DOHH2 (cell line): Measurements from ENCODE around the gene NDUFAF3.

ENCODE experiments used
- H3F3A ChIP-seq: fragments of 200-600 bp; sonication (generic), shearing (Covaris generic); 2 replicates; pipeline ENCODE4 v1.6.0; 2016; ENCODE audit warnings: antibody characterized with exemption, mild to moderate bottlenecking; ENCODE audit not compliant: control insufficient read depth, insufficient read depth
- H3K27ac ChIP-seq: fragments of 200-600 bp; sonication (generic); 2 replicates; pipeline ENCODE4 v1.5.1; 2014; ENCODE audit warnings: low read depth, mild to moderate bottlenecking, low read length, moderate library complexity
- H3K27me3 ChIP-seq: fragments of 200-600 bp; sonication (generic); 2 replicates; pipeline ENCODE4 v1.6.1; 2014; ENCODE audit warnings: mild to moderate bottlenecking, low read length, mixed read lengths; ENCODE audit not compliant: control insufficient read depth
- H3K36me3 ChIP-seq: fragments of 200-600 bp; sonication (generic); 2 replicates; pipeline ENCODE4 v1.6.1; 2014; ENCODE audit warnings: mild to moderate bottlenecking, low read length, moderate library complexity, mixed read lengths; ENCODE audit not compliant: control insufficient read depth
- H3K4me1 ChIP-seq: fragments of 200-600 bp; sonication (generic); 2 replicates; pipeline ENCODE4 v1.6.1; 2014; ENCODE audit warnings: mild to moderate bottlenecking, low read length, mixed read lengths; ENCODE audit not compliant: control insufficient read depth
- H3K4me2 ChIP-seq: fragments of 200-600 bp; sonication (generic); 2 replicates; pipeline ENCODE4 v1.6.0; 2014; ENCODE audit warnings: mild to moderate bottlenecking, low read length, moderate library complexity
- H3K4me3 ChIP-seq: fragments of 200-600 bp; sonication (generic); 2 replicates; pipeline ENCODE4 v1.5.1; 2014; ENCODE audit warnings: mild to moderate bottlenecking, low read length, mixed read lengths
- H3K79me2 ChIP-seq: fragments of 200-600 bp; sonication (generic); 2 replicates; pipeline ENCODE4 v1.6.1; 2014; ENCODE audit warnings: mild to moderate bottlenecking, low read length, mixed read lengths; ENCODE audit not compliant: control insufficient read depth
- H3K9me2 ChIP-seq: fragments of 200-600 bp; sonication (generic); replicated peaks from 2 replicates; pipeline ENCODE4 v1.6.1; 2014; ENCODE audit warnings: mild to moderate bottlenecking, low read length, mixed read lengths; ENCODE audit not compliant: control insufficient read depth
- H3K9me3 ChIP-seq: fragments of 200-600 bp; sonication (generic); 2 replicates; pipeline ENCODE4 v1.6.1; 2014; ENCODE audit warnings: antibody characterized with exemption, low read length, mixed read lengths; ENCODE audit not compliant: control insufficient read depth, insufficient read depth
- H4K20me1 ChIP-seq: fragments of 200-600 bp; sonication (generic); 2 replicates; pipeline ENCODE4 v1.6.0; 2014; ENCODE audit warnings: low read depth, mild to moderate bottlenecking, antibody characterized with exemption, low read length, moderate library complexity; ENCODE audit not compliant: control insufficient read depth, insufficient read depth
- EZH2phosphoT487 ChIP-seq: fragments of 200-600 bp; sonication (generic); IDR thresholded peaks from 2 replicates; pipeline ENCODE4 v1.6.1; 2017; ENCODE audit warnings: borderline replicate concordance, mild to moderate bottlenecking, antibody characterized with exemption, low read length, moderate library complexity, mixed read lengths
- TF ChIP-seq, protein P1 (sequence below): fragments of 200-600 bp; sonication (generic); IDR thresholded peaks from one replicate; pipeline ENCODE4 v1.5.1; 2014; ENCODE audit warnings: antibody characterized with exemption, mild to moderate bottlenecking, low read depth, low read length; ENCODE audit not compliant: poor library complexity, severe bottlenecking

The NDUFAF3 gene

DNA sequence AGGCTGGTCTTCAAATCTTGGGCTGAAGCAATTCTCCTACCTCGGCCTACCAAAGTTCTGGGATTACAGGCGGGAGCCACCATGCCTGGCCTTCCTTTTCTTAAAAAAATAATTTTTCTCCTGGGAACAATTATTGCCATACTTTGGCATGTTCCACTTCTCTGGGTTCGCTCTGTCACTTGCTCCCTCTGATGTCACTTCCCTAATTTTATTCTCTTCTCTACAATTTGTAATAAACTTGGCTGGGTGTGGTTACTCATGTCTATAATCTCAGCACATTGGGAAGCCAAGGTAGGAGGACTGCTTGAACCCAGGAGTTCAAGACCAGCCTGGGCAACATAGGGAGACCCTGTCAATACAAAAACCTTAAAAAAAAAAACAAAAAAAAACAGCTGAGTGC lies 13.4 kb downstream of the NDUFAF3 start:
- H3K27ac ChIP-seq: no peak overlapping the region
- no peak overlapping the region for H3K4me2 ChIP-seq
- TF ChIP-seq, protein P1, sequence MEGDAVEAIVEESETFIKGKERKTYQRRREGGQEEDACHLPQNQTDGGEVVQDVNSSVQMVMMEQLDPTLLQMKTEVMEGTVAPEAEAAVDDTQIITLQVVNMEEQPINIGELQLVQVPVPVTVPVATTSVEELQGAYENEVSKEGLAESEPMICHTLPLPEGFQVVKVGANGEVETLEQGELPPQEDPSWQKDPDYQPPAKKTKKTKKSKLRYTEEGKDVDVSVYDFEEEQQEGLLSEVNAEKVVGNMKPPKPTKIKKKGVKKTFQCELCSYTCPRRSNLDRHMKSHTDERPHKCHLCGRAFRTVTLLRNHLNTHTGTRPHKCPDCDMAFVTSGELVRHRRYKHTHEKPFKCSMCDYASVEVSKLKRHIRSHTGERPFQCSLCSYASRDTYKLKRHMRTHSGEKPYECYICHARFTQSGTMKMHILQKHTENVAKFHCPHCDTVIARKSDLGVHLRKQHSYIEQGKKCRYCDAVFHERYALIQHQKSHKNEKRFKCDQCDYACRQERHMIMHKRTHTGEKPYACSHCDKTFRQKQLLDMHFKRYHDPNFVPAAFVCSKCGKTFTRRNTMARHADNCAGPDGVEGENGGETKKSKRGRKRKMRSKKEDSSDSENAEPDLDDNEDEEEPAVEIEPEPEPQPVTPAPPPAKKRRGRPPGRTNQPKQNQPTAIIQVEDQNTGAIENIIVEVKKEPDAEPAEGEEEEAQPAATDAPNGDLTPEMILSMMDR: no peak
- no peak for TF ChIP-seq EZH2phosphoT487
- H3K9me2 ChIP-seq: no peaks in the 10 kb centered on the region
- H3K4me1 ChIP-seq: no peaks in the 10 kb centered on the region
- peaks cover 14% of the 10 kb centered on the region for H3F3A ChIP-seq
- no peaks in the 10 kb centered on the region for H3K9me3 ChIP-seq
- no peaks in the 10 kb centered on the region; the same call in 1 of the 2 replicates for H3K79me2 ChIP-seq
- no peaks in the 10 kb centered on the region for H3K27me3 ChIP-seq
- H3K36me3 ChIP-seq: peaks cover 64% of the 10 kb centered on the region
- no peak overlapping the region for H3K4me3 ChIP-seq
- H4K20me1 ChIP-seq: no peaks in the 10 kb centered on the region; the same call in 1 of the 2 replicates

DNA sequence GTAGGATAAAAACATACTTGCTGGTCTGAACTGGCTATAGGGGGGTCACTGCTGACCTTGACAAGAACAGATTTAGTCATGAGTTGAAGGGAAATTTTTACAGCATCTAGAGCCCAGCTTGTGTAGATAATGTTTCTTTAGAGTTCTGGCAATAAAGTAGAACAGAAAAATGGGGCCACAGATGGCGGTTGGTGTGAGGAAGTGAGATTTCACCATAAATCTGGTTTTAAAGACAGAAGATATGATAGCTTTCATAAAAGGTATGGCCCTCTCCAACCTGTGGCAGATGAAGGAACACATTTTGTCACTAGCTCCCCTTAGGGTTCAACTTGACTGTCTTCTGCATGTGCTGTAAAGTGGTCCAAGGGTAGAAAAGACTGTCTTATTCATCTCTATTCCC lies 31.6 kb downstream of the NDUFAF3 start:
- Histone ChIP-seq H4K20me1 (peaks cover 3% of the 10 kb centered on the region; the same call in 1 of the 2 replicates), H3K9me2 (no peaks in the 10 kb centered on the region), H3F3A (no peaks in the 10 kb centered on the region), H3K27ac (no peak overlapping the region), H3K79me2 (peaks cover 45% of the 10 kb centered on the region), H3K4me2 (no peak overlapping the region), H3K27me3 (no peaks in the 10 kb centered on the region), H3K4me1 (no peaks in the 10 kb centered on the region), H3K4me3 (no peak overlapping the region), H3K9me3 (no peaks in the 10 kb centered on the region), H3K36me3 (peaks cover 73% of the 10 kb centered on the region)
- no peak for TF ChIP-seq EZH2phosphoT487
- TF ChIP-seq, protein P1: no peak

GRCh38 chr3:49054344-49054862 lies 32.5 kb downstream of the NDUFAF3 start:
- no peak for TF ChIP-seq EZH2phosphoT487
- TF ChIP-seq, protein P1: no peak
- Histone ChIP-seq H3F3A (no peaks in the 10 kb centered on the region), H3K4me3 (no peak overlapping the region), H3K4me1 (no peaks in the 10 kb centered on the region), H3K9me2 (no peaks in the 10 kb centered on the region), H3K4me2 (no peak overlapping the region), H3K36me3 (peaks cover 70% of the 10 kb centered on the region), H3K9me3 (no peaks in the 10 kb centered on the region), H4K20me1 (peaks cover 3% of the 10 kb centered on the region; the same call in 1 of the 2 replicates), H3K27me3 (no peaks in the 10 kb centered on the region), H3K27ac (no peak overlapping the region), H3K79me2 (peaks cover 45% of the 10 kb centered on the region)
